GM12801 (cell line): ENCODE results near the gene SARNP.

Experiments
- CTCF ChIP-seq: IDR thresholded peaks from one replicate; pipeline ENCODE4 v1.5.1; 2011; ENCODE audit warnings: control low read depth; ENCODE audit not compliant: insufficient read length; ENCODE audit errors: extremely low read depth

SARNP gene

GRCh38 chr12:55830601-55831446 lies 13.3 kb upstream of the SARNP start:
- TF ChIP-seq CTCF = no peak

GRCh38 chr12:55829967-55830600 lies 12.6 kb upstream of the SARNP start:
- TF ChIP-seq CTCF = no peak

GRCh38 chr12:55828357-55828756 lies 10.8 kb upstream of the SARNP start:
- TF ChIP-seq CTCF = no peak

- TF ChIP-seq CTCF = no peak
Observed at GRCh38 chr12:55827806-55828205, 10.3 kb upstream of the SARNP start.

GRCh38 chr12:55824726-55825125 lies 7.2 kb upstream of the SARNP start:
- no peak for TF ChIP-seq CTCF

- TF ChIP-seq CTCF = no peak
Observed at GRCh38 chr12:55823419-55823818, 5.9 kb upstream of the SARNP start.

- TF ChIP-seq CTCF = no peak
Observed at GRCh38 chr12:55822228-55822627, 4.7 kb upstream of the SARNP start.
